Urinary bladder (tissue), 4 donors: ENCODE data around the gene MGAT4B. TPM values are rescaled to one million over a fixed set of nuclear protein-coding genes. Genes with fewer than 3 reads are reported as not detected.
A peak's percentile ranks its signal among the peaks of the same experiment; 100 is the strongest.

Source experiments
- DNase-seq: peaks from one replicate; pipeline ENCODE4 v3.0.0-alpha.2; 2015; ENCODE audit errors: extremely low spot score
- H3K27ac ChIP-seq: one replicate; pipeline ENCODE4 v1.5.1; 2013; ENCODE audit warnings: low read depth, mild to moderate bottlenecking, moderate library complexity
- H3K36me3 ChIP-seq: one replicate; pipeline ENCODE4 v1.6.1; 2013; ENCODE audit warnings: mild to moderate bottlenecking, moderate library complexity; ENCODE audit not compliant: insufficient read depth
- H3K4me1 ChIP-seq: one replicate; pipeline ENCODE4 v1.6.1; 2013; ENCODE audit warnings: mild to moderate bottlenecking, moderate library complexity; ENCODE audit not compliant: insufficient read depth
- H3K4me3 ChIP-seq: one replicate; pipeline ENCODE4 v1.5.1; 2013; ENCODE audit warnings: low read depth, low read length
- WGBS: extraction: QIAGEN DNeasy Blood & Tissue Kit; methylation state at CpG from one replicate; pipeline ENCODE4 v1.1.7; 2013; 5-methylcytosine and 5-hydroxymethylcytosine counted together
- polyA plus RNA-seq: library from polyadenylated mRNA; stranded (reverse); fragments of 200-250 nt; gene quantifications from one replicate; pipeline ENCODE4 v1.2.3, GENCODE V29; 2013
- total RNA-seq: library from RNA; depleted of rRNA; stranded (reverse); fragments of >200 nt; gene quantifications from one replicate; pipeline ENCODE4 v1.2.3, GENCODE V29; 2014
- donor health status: healthy with polysubstance abuse.
- donor health status: healthy.

Gene MGAT4B
- total and polyA plus RNA-seq, 2 donors, result 38.9 to 64.6 TPM

DNA sequence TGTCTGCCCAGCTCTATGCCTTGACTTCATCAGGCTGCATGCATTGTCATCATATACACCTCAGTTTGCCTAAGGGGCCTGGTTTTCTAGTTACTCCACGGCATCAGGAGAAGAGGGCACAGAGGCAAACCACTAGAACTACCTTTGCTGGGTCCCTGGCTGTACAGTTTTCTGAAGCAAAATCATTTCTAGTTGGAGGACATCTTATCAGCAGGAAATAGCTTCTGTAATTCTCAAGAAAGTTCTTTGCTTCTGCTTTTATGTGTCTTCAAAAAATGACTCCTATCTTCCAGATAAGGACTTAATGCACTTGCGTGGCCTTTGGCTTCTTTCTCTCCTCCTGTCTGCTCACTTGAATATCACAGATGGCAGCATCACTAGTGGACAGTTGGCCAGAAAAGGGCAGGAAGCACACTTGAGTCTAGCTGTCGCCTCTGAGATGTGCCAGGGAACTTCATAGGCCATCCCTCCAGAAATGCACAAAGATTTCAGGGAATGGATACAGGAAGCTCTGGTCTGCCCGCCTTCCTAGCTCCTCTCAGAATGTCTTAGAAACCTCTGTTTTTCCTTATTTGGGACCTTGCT, 35.3 kb downstream of the MGAT4B start:
- 86% methylated on average over 4 of the region's 4 CpGs for WGBS
- Histone ChIP-seq H3K4me3 (no peak overlapping the region), H3K27ac (no peak overlapping the region), H3K4me1 (no peaks in the 10 kb centered on the region), H3K36me3 (peaks cover 10% of the 10 kb centered on the region)
- no peak for DNase-seq

GRCh38 chr5:179769796-179770195, 36.9 kb downstream of the MGAT4B start:
- no peak overlapping the region for H3K4me3 ChIP-seq
- H3K36me3 ChIP-seq, result peaks cover 10% of the 10 kb centered on the region
- no peak for DNase-seq
- H3K27ac ChIP-seq, result no peak overlapping the region
- H3K4me1 ChIP-seq, result no peaks in the 10 kb centered on the region
- WGBS, result 86% methylated on average over 5 of the region's 5 CpGs

DNA sequence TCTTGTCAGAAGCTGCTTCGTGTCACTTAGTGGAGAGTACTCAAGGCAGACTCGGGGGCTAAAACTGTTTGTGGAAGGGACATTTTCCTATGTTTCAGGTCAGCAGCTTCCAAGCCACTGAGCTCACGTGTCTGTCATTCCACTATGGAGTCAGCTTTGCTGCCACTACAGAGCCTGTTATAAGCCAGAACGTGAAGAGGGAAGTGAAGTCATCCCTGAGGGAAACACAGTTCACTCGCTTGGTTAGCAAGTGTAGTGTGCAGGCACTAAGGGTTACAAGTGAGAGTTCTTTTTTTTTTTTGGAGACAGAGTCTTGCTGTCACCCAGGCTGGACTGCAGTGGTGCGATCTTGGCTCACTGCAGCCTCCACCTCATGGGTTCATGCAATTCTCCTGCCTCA, 37.4 kb downstream of the MGAT4B start:
- WGBS, result 84% methylated on average over 6 of the region's 6 CpGs
- Histone ChIP-seq H3K27ac (no peak overlapping the region), H3K4me3 (no peak overlapping the region), H3K4me1 (no peaks in the 10 kb centered on the region), H3K36me3 (peaks cover 10% of the 10 kb centered on the region)
- no peak for DNase-seq

- H3K27ac ChIP-seq, result no peak overlapping the region
- H3K36me3 ChIP-seq, result peaks cover 10% of the 10 kb centered on the region
- H3K4me3 ChIP-seq, result no peak overlapping the region
- WGBS, result 84% methylated on average over 18 of the region's 18 CpGs
- no peak for DNase-seq
- H3K4me1 ChIP-seq, result no peaks in the 10 kb centered on the region
These were observed 38.2 kb downstream of the MGAT4B start for GRCh38 chr5:179768326-179769085.

DNA sequence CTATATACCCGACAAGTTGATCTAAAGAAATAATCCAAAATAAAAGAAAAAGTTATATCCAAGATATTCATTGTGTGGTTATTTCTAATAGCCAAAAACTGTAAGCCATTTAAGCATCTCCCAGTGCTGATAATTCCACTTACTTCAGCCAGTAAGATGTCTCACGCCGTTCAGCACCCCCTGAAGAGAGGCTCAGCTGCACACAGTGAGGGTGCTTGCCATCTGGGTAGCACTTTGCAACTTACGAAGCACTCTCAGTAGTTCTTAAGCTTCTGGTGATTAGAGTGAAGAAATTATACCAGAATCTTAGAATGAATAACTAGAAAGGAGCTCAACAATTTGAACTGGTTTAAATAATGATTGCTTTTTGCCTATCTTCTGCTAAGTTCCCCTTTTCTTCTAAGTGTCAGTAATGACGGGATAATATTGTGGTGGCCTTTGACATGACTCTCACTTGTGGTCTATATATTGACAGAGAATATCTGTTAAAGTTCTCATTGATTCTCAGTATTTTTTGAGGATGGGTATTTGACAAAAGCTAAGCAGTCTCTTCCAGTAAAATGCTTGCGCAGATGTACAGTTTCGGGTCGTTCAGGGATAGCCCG, 39.1 kb downstream of the MGAT4B start:
- Histone ChIP-seq H3K36me3 (peaks cover 8% of the 10 kb centered on the region), H3K27ac (no peak overlapping the region), H3K4me1 (peaks cover 2% of the 10 kb centered on the region), H3K4me3 (no peak overlapping the region)
- no peak for DNase-seq
- 90% methylated on average over 9 of the region's 9 CpGs for WGBS

- WGBS, result 75% methylated on average over 12 of the region's 12 CpGs
- H3K4me1 ChIP-seq, result peaks cover 3% of the 10 kb centered on the region
- DNase-seq, result no peak
- no peak overlapping the region for H3K4me3 ChIP-seq
- no peak overlapping the region for H3K27ac ChIP-seq
- H3K36me3 ChIP-seq, result peaks cover 8% of the 10 kb centered on the region
These were observed 39.8 kb downstream of the MGAT4B start for GRCh38 chr5:179766726-179767455.

- peaks cover 3% of the 10 kb centered on the region for H3K4me1 ChIP-seq
- no peak for DNase-seq
- 86% methylated on average over 20 of the region's 20 CpGs for WGBS
These were observed 40.5 kb downstream of the MGAT4B start for GRCh38 chr5:179766021-179766725.

DNA sequence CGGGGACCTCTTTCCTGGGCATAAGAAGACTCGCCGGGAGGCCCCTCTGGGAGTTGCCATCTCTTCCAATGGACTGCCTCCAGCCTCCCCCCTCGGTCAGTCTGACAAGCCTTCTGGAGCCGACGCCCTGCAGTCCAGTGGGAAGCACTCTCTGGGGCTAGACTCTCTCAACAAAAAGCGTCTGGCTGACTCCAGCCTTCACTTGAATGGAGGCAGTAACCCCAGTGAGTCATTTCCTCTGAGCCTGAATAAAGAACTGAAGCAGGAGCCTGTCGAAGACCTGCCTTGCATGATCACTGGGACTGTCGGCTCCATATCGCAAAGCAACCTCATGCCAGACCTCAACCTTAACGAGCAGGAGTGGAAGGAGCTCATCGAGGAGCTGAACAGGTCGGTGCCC, 41.3 kb downstream of the MGAT4B start:
- no peak overlapping the region for H3K4me3 ChIP-seq
- WGBS, result 48% methylated on average over 13 of the region's 13 CpGs
- peaks cover 2% of the 10 kb centered on the region for H3K36me3 ChIP-seq
- H3K27ac ChIP-seq, result no peak overlapping the region
- no peak for DNase-seq
- H3K4me1 ChIP-seq, result peaks cover 3% of the 10 kb centered on the region

More at GRCh38 chr5:179766021-179766725, 40.5 kb downstream of the MGAT4B start:
- Histone ChIP-seq H3K4me3 (no peak overlapping the region), H3K36me3 (peaks cover 5% of the 10 kb centered on the region), H3K27ac (no peak overlapping the region)

DNA sequence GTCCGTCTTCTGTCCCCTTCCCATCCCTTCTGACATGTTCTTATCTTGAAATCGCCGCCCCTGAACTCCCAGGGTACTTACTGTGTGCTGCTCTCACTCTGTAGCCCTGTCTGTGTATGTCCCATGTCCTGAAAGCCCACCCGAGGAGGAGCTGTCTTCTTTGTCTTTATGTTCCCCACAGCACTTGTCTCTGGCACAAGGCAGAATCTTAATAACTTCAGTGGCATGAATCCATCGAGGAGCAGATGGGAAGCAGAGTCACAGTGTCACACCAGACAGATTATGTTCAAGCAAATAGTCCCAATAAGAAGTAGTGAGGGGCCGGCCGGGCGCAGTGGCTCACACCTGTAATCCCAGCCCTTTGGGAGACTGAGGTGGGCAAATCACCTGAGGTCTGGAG, 42.6 kb downstream of the MGAT4B start:
- Histone ChIP-seq H3K4me3 (no peak overlapping the region), H3K27ac (no peak overlapping the region), H3K36me3 (peaks cover 2% of the 10 kb centered on the region), H3K4me1 (peaks cover 3% of the 10 kb centered on the region)
- no peak for DNase-seq
- WGBS, result 64% methylated on average over 8 of the region's 8 CpGs

- DNase-seq, result peak; percentile 13
- peaks cover 3% of the 10 kb centered on the region for H3K4me1 ChIP-seq
- WGBS, result 17% methylated on average over 10 of the region's 10 CpGs
- no peak overlapping the region for H3K4me3 ChIP-seq
- no peaks in the 10 kb centered on the region for H3K36me3 ChIP-seq
- no peak overlapping the region for H3K27ac ChIP-seq
These were observed 43.3 kb downstream of the MGAT4B start for GRCh38 chr5:179763215-179763945.

GRCh38 chr5:179762781-179763176, 43.9 kb downstream of the MGAT4B start:
- Histone ChIP-seq H3K27ac (no peak overlapping the region), H3K36me3 (no peaks in the 10 kb centered on the region), H3K4me3 (no peak overlapping the region), H3K4me1 (peaks cover 3% of the 10 kb centered on the region)
- no peak for DNase-seq
- 17% methylated on average over 3 of the region's 3 CpGs for WGBS

DNA sequence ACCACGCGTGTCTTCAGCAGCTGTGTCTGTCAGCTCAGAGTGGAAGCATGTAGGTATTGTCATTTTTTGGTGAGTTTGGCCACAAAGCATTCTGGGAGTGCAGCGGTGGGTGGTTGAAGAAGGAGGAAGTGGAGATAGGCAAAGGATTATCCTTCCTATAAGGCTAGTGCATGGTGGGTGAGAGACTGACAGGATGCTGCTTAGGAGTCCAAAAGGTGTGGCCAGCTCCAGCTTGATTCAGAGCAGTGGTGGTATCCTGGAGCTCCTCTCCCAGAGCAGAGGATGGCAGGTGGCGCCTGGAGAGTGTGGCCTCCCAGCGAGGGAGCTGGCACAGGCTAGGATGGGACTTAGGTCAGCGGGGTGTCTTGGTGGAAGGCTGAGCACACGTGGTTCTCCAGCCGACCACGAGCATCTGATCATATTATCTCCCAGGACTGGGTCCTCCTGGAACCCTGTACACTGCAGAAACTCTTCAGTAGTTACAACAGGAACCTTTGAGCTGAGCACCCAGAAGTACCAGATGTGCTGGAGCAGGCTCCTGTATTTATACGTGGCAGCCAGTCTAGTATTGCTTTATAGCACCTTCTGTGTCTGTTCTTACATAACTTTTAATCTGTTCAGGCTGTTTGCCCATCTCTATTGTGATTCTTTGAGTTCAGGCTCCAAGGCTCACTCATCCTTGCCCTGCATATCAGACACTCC, 44.4 kb downstream of the MGAT4B start:
- WGBS, result 43% methylated on average over 10 of the region's 10 CpGs
- Histone ChIP-seq H3K36me3 (no peaks in the 10 kb centered on the region), H3K27ac (no peak overlapping the region), H3K4me1 (peaks cover 3% of the 10 kb centered on the region), H3K4me3 (no peak overlapping the region)
- DNase-seq, result no peak
